C4-2B (cell line): ENCODE data around the gene CXCL16.

ENCODE experiments used
- ZFX ChIP-seq: fragments of 450-650 bp; IDR thresholded peaks from 2 replicates; pipeline ENCODE4 v1.6.1; 2017
- TF ChIP-seq, protein P1 (sequence below): fragments of 450-650 bp; conservative IDR thresholded peaks from 2 replicates; pipeline ENCODE4 v1.5.1; 2017; ENCODE audit warnings: mild to moderate bottlenecking

- TF ChIP-seq, protein P1, sequence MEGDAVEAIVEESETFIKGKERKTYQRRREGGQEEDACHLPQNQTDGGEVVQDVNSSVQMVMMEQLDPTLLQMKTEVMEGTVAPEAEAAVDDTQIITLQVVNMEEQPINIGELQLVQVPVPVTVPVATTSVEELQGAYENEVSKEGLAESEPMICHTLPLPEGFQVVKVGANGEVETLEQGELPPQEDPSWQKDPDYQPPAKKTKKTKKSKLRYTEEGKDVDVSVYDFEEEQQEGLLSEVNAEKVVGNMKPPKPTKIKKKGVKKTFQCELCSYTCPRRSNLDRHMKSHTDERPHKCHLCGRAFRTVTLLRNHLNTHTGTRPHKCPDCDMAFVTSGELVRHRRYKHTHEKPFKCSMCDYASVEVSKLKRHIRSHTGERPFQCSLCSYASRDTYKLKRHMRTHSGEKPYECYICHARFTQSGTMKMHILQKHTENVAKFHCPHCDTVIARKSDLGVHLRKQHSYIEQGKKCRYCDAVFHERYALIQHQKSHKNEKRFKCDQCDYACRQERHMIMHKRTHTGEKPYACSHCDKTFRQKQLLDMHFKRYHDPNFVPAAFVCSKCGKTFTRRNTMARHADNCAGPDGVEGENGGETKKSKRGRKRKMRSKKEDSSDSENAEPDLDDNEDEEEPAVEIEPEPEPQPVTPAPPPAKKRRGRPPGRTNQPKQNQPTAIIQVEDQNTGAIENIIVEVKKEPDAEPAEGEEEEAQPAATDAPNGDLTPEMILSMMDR = no peak
- no peak for TF ChIP-seq ZFX
These were observed 43.3 kb downstream of the CXCL16 start for GRCh38 chr17:4696437-4696805.
